H1 (cell line): ENCODE measurements around the gene HBS1L. TPM values are rescaled to one million over a fixed set of nuclear protein-coding genes. Genes with fewer than 3 reads are reported as not detected.

ENCODE experiments used
- ATF2 ChIP-seq: IDR thresholded peaks from 2 replicates; pipeline ENCODE4 v1.6.1; 2012; ENCODE audit warnings: low read length, inconsistent platforms
- GTF2F1 ChIP-seq: IDR thresholded peaks from 2 replicates; pipeline ENCODE4 v1.6.1; 2012; ENCODE audit warnings: low read depth, low read length, improper control_type of control experiment, borderline replicate concordance
- POLR2AphosphoS5 ChIP-seq: IDR thresholded peaks from 2 replicates; pipeline ENCODE4 v1.6.1; 2011; ENCODE audit warnings: low read depth, low read length
- POU5F1 ChIP-seq: IDR thresholded peaks from 2 replicates; pipeline ENCODE4 v1.6.1; 2011; ENCODE audit warnings: low read depth, mild to moderate bottlenecking, low read length, moderate library complexity
- polyA plus RNA-seq, 7 experiments: library from polyadenylated mRNA; depleted of rRNA in 3 of 7; stranded (reverse) in 5 of 7; unstranded in 2 of 7; fragments of >200 nt in 5 of 7; fragments of 200-250 nt in 2 of 7; gene quantifications; 1 replicate in 5 of 7; 2 replicates in 1 of 7; 4 replicates in 1 of 7; pipeline versions ENCODE4 v1.2.1 to v1.2.3, GENCODE V29; 2011 to 2013; ENCODE audit warnings: missing spikeins in 2 of 7, mixed read lengths in 2 of 7
- total RNA-seq: library from RNA; stranded (reverse); fragmentation: NEBNext Ultra II Directional; extraction: Animal tissue kit (Norgen Biotek cat#: 25700); gene quantifications from 2 replicates; pipeline ENCODE4 v1.2.1, GENCODE V29; 2021

Gene HBS1L
- total and polyA plus RNA-seq, 2 of the 8 experiments (the other 6 are each of a cell fraction or from before 2014, with no cell fraction given): 28.1 to 97.1 TPM

DNA sequence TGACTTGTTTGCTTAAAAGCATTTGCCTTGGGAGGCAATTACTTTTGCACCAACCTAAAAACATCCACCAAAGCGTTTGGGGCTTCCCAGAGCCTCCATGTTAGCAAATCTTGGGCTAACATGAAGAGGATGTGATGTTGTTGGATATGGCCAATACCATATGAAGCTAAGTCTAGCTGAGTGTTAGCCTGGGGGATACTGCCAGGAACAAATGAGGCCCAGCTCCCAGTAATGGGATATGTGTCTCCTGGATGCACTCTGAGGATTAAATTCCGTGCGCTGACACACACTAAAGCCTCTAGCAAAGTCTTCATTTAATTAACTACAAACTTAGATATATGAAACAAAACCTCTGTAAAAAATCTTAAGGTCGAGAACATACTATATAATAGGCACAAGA, 35.3 kb upstream of the HBS1L start (continued):
- TF ChIP-seq POLR2AphosphoS5 (no peak), POU5F1 (no peak), ATF2 (no peak), GTF2F1 (no peak)
